ENCODE measurements around the gene HAL.

- TF ChIP-seq REST (tag by site-specific recombination; IDR thresholded peaks at IDR 0.05) (no peak), ZNF76 (tag by site-specific recombination; IDR thresholded peaks at IDR 0.05; ENCODE audit: borderline replicate concordance, low read depth) (no peak), ZNF704 (tag by site-specific recombination; IDR thresholded peaks at IDR 0.05) (no peak), ZFP3 (tag by site-specific recombination; IDR thresholded peaks at IDR 0.05; ENCODE audit: low read depth) (no peak), CTCF (tag by site-specific recombination; IDR thresholded peaks at IDR 0.05) (no peak), ZFP41 (tag by site-specific recombination; IDR thresholded peaks at IDR 0.05; ENCODE audit: borderline replicate concordance) (no peak), ZNF350 (tag by site-specific recombination; IDR thresholded peaks at IDR 0.05) (no peak), ZNF10 (tag by site-specific recombination; IDR thresholded peaks at IDR 0.05) (no peak), YY1 (tag by site-specific recombination; IDR thresholded peaks at IDR 0.05) (no peak), SP2 (tag by site-specific recombination; IDR thresholded peaks at IDR 0.05) (no peak)
These were observed 3.3 kb upstream of the HAL start for GRCh38 chr12:95999484-95999883.
